Endothelial cell of coronary artery (primary cell): ENCODE measurements around the gene ZFAND4. TPM values are rescaled to one million over a fixed set of nuclear protein-coding genes. Genes with fewer than 3 reads are reported as not detected.

Experiments
- total RNA-seq: library from RNA; depleted of rRNA; stranded (reverse); fragments of >200 nt; gene quantifications from 2 replicates; pipeline ENCODE4 v1.2.3, GENCODE V29; 2014

Gene ZFAND4
- 3.5 and 4.8 TPM in 2 replicates for total RNA-seq

GRCh38 chr10:45672181-45673073, at the start of gene ZFAND4:
TSS of gene ZFAND4 (minus strand) at chr10:45672772. CDS start at chr10:45663725, 9,047 bp downstream.

Other genes with a start within 250 kb of the ZFAND4 start
- 35.4 and 40.2 TPM in 2 replicates for gene WASHC2C, start 54.5 kb upstream of the ZFAND4 start, total RNA-seq
- 4.0 and 4.5 TPM in 2 replicates for gene AGAP4, start 174.7 kb upstream of the ZFAND4 start, total RNA-seq